Liver (tissue), 9 donors: ENCODE data around the gene SNAI3. TPM values are rescaled to one million over a fixed set of nuclear protein-coding genes. Genes with fewer than 3 reads are reported as not detected.

Source experiments
- DNase-seq: peaks from one replicate; pipeline ENCODE4 v3.0.0-alpha.2; 2017; ENCODE audit warnings: low spot score
- H3K27ac ChIP-seq, 2 donors: one replicate each; pipeline ENCODE4 v1.7.0; 2013; ENCODE audit warnings: inconsistent platforms in 2 of 2, low read length in 2 of 2, control low read depth in 1 of 2, low read depth in 1 of 2, mild to moderate bottlenecking in 1 of 2
- H3K27me3 ChIP-seq, 4 donors: one replicate each; pipeline versions ENCODE4 v1.6.1 to v1.7.0; 2013; ENCODE audit warnings: low read length in 3 of 4, inconsistent platforms in 1 of 4, mild to moderate bottlenecking in 1 of 4, moderate library complexity in 1 of 4; ENCODE audit not compliant: control insufficient read depth in 4 of 4, insufficient read depth in 4 of 4
- H3K36me3 ChIP-seq, 4 donors: one replicate each; pipeline versions ENCODE4 v1.6.1 to v1.7.0; 2013; ENCODE audit warnings: low read length in 3 of 4, mild to moderate bottlenecking in 3 of 4, low read depth in 1 of 4, moderate library complexity in 1 of 4; ENCODE audit not compliant: control insufficient read depth in 4 of 4, insufficient read depth in 3 of 4
- H3K4me1 ChIP-seq, 4 donors: one replicate each; pipeline versions ENCODE4 v1.6.1 to v1.7.0; 2013; ENCODE audit warnings: low read length in 3 of 4, mild to moderate bottlenecking in 3 of 4, moderate library complexity in 1 of 4; ENCODE audit not compliant: control insufficient read depth in 4 of 4, insufficient read depth in 4 of 4
- H3K4me3 ChIP-seq, 3 donors: one replicate each; pipeline versions ENCODE4 v1.6.1 to v1.7.0; 2013; ENCODE audit warnings: low read length in 3 of 3, control low read depth in 1 of 3, low read depth in 1 of 3, mild to moderate bottlenecking in 1 of 3
- H3K9ac ChIP-seq, 2 donors: one replicate each; pipeline ENCODE4 v1.7.0; 2013; ENCODE audit warnings: low read length in 2 of 2, mild to moderate bottlenecking in 2 of 2, moderate library complexity in 2 of 2, control low read depth in 1 of 2, low read depth in 1 of 2
- H3K9me3 ChIP-seq, 4 donors: one replicate each; pipeline versions ENCODE4 v1.6.1 to v1.7.0; 2013; ENCODE audit warnings: low read length in 3 of 4; ENCODE audit not compliant: control insufficient read depth in 4 of 4
- ATF3 ChIP-seq: IDR thresholded peaks from 2 replicates; pipeline ENCODE4 v1.6.1; 2016; ENCODE audit warnings: antibody characterized with exemption
- CTCF ChIP-seq: fragments of 150-350 bp; IDR thresholded peaks from 2 replicates; pipeline ENCODE4 v1.5.1; 2017; ENCODE audit warnings: improper control_type of control experiment, low read depth, low read length; ENCODE audit not compliant: missing input control
- EGR1 ChIP-seq, 2 donors: IDR thresholded peaks; 2 replicates each; pipeline ENCODE4 v1.6.1; 2016 to 2018; ENCODE audit warnings: antibody characterized with exemption in 2 of 2, low read depth in 2 of 2
- FOXA1 ChIP-seq: IDR thresholded peaks from 2 replicates; pipeline ENCODE4 v1.6.1; 2016; ENCODE audit warnings: antibody characterized with exemption
- FOXA2 ChIP-seq: IDR thresholded peaks from 2 replicates; pipeline ENCODE4 v1.6.1; 2016; ENCODE audit warnings: antibody characterized with exemption
- HNF4A ChIP-seq, 2 donors: conservative IDR thresholded peaks; 2 replicates each; pipeline ENCODE4 v1.6.1; 2016; ENCODE audit warnings: antibody characterized with exemption in 2 of 2, mild to moderate bottlenecking in 2 of 2
- HNF4G ChIP-seq: IDR thresholded peaks from 2 replicates; pipeline ENCODE4 v1.6.1; 2016; ENCODE audit warnings: antibody characterized with exemption
- JUND ChIP-seq, 2 donors: IDR thresholded peaks; 2 replicates each; pipeline ENCODE4 v1.6.1; 2016; ENCODE audit warnings: antibody characterized with exemption in 2 of 2
- MAX ChIP-seq: IDR thresholded peaks from 2 replicates; pipeline ENCODE4 v1.6.1; 2016; ENCODE audit warnings: antibody characterized with exemption
- NR2F2 ChIP-seq: IDR thresholded peaks from 2 replicates; pipeline ENCODE4 v1.6.1; 2016; ENCODE audit warnings: antibody characterized with exemption
- RAD21 ChIP-seq, 2 donors: IDR thresholded peaks; 2 replicates each; pipeline ENCODE4 v1.6.1; 2016; ENCODE audit warnings: antibody characterized with exemption in 2 of 2, mild to moderate bottlenecking in 2 of 2
- REST ChIP-seq: IDR thresholded peaks from 2 replicates; pipeline ENCODE4 v1.6.1; 2016; ENCODE audit warnings: antibody characterized with exemption, mild to moderate bottlenecking
- RXRA ChIP-seq, 2 donors: IDR thresholded peaks; 2 replicates each; pipeline ENCODE4 v1.6.1; 2017 to 2018; ENCODE audit warnings: antibody characterized with exemption in 2 of 2, mild to moderate bottlenecking in 1 of 2
- SP1 ChIP-seq: IDR thresholded peaks from 2 replicates; pipeline ENCODE4 v1.6.1; 2018; ENCODE audit warnings: antibody characterized with exemption, mild to moderate bottlenecking
- TAF1 ChIP-seq: conservative IDR thresholded peaks from 2 replicates; pipeline ENCODE4 v1.6.1; 2016; ENCODE audit warnings: antibody characterized with exemption, mild to moderate bottlenecking
- YY1 ChIP-seq: IDR thresholded peaks from 2 replicates; pipeline ENCODE4 v1.6.1; 2016; ENCODE audit warnings: antibody characterized with exemption, mild to moderate bottlenecking
- ZBTB33 ChIP-seq: IDR thresholded peaks from 2 replicates; pipeline ENCODE4 v1.6.1; 2016; ENCODE audit warnings: antibody characterized with exemption
- WGBS: extraction: QIAGEN DNeasy Blood & Tissue Kit; methylation state at CpG from one replicate; pipeline ENCODE4 v1.1.7; 2013; 5-methylcytosine and 5-hydroxymethylcytosine counted together
- polyA plus RNA-seq, 2 donors: library from polyadenylated mRNA; stranded (reverse) in 1 of 2; unstranded in 1 of 2; fragments of 200-250 nt in 1 of 2; fragments of >200 nt in 1 of 2; fragmentation: Nextera tagmentation in 1 of 2; extraction: Ambion mirVana in 1 of 2; gene quantifications; one replicate each; pipeline versions ENCODE4 v1.2.1 to v1.2.3, GENCODE V29; 2013 to 2015
- total RNA-seq, 2 donors: library from RNA; depleted of rRNA; stranded (reverse); fragments of >200 nt; gene quantifications; one replicate each; pipeline ENCODE4 v1.2.3, GENCODE V29; 2014
- donor health status: healthy.
- donor health status: healthy.
- donor health status: healthy.
- donor health status: healthy.
- donor health status: healthy.

The SNAI3 gene
- total and polyA plus RNA-seq, 4 donors: 0.05 to 0.48 (median 0.20) TPM

- Histone ChIP-seq H3K4me1 (no peaks in the 10 kb centered on the region), H3K27me3 (no peaks in the 10 kb centered on the region), H3K27ac (no peak overlapping the region), H3K9ac (no peak overlapping the region), H3K36me3 (peaks cover 23 to 79% (median 27%) of the 10 kb centered on the region in 4 donors), H3K4me3 (no peak overlapping the region), H3K9me3 (no peaks in the 10 kb centered on the region)
- 97% methylated on average over 21 of the region's 21 CpGs for WGBS
- TF ChIP-seq CTCF (no peak), SP1 (no peak), FOXA2 (no peak)
- no peak for DNase-seq
These were observed 30.3 kb upstream of the SNAI3 start for GRCh38 chr16:88716601-88717001.

- no peak for DNase-seq
- WGBS: 98% methylated on average over 15 of the region's 15 CpGs
- H3K9ac ChIP-seq: no peak overlapping the region
- no peaks in the 10 kb centered on the region for H3K9me3 ChIP-seq
- H3K4me1 ChIP-seq: no peaks in the 10 kb centered on the region
- peaks cover 21 to 75% (median 25%) of the 10 kb centered on the region in 4 donors for H3K36me3 ChIP-seq
- no peak overlapping the region for H3K27ac ChIP-seq
- no peaks in the 10 kb centered on the region for H3K27me3 ChIP-seq
- TF ChIP-seq NR2F2 (no peak), TAF1 (no peak), FOXA1 (no peak), ZBTB33 (no peak), YY1 (no peak), RAD21 (IDR thresholded peaks at IDR 0.05) (no peak), JUND (IDR thresholded peaks at IDR 0.05) (no peak), RXRA (IDR thresholded peaks at IDR 0.05) (no peak), HNF4G (no peak), CTCF (no peak), HNF4A (conservative IDR thresholded peaks at IDR 0.05) (no peak), SP1 (no peak), EGR1 (IDR thresholded peaks at IDR 0.05; ENCODE audit: low read depth in 2 of 2) (no peak), MAX (no peak), REST (no peak), FOXA2 (no peak), ATF3 (no peak)
- no peak overlapping the region for H3K4me3 ChIP-seq
These were observed 29.9 kb upstream of the SNAI3 start for GRCh38 chr16:88716201-88716600.
